Measurements from ENCODE around the gene MRGPRG. TPM values are rescaled to one million over a fixed set of nuclear protein-coding genes. Genes with fewer than 3 reads are reported as not detected.
A peak's percentile ranks its signal among the peaks of the same experiment; 100 is the strongest.

Gene MRGPRG
- total and polyA plus RNA-seq, 10 donors, result not detected

DNA sequence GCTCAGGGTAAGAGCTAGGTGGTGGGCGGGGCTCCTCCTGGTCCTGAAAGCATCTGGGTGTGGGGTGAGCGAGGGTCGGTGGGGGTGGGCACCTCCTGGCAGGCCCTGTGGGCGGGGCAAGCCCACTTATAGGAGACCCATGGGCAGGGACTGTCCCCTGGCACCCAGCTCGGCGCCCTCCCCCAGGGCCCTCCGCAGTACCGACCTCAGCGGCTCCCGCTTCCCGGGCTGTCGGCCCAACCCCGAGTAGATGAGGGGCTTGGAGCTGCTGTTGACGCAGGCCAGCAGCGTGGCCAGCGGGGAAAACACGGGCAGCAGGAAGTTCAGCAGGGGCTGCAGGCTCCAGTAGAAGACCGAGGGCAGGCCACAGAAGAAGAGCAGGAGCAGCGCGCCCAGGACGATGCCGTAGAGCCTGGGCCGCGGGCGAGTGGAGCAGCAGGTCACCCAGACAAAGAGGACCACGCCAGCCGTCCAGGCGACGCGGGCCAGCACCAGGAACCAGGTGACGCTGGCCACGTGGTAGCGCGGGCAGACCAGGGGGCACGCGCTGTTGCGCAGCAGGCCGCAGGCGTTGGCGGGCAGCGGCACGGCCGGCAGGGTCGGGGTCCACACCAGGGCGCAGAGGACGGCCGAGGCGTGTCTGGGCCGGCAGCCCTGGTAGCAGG lies 663 bp downstream of the MRGPRG start:
- TF ChIP-seq POLR2AphosphoS5 (IDR thresholded peaks at IDR 0.05) (no peak), POLR2A (IDR thresholded peaks at IDR 0.05) (no peak)

DNA sequence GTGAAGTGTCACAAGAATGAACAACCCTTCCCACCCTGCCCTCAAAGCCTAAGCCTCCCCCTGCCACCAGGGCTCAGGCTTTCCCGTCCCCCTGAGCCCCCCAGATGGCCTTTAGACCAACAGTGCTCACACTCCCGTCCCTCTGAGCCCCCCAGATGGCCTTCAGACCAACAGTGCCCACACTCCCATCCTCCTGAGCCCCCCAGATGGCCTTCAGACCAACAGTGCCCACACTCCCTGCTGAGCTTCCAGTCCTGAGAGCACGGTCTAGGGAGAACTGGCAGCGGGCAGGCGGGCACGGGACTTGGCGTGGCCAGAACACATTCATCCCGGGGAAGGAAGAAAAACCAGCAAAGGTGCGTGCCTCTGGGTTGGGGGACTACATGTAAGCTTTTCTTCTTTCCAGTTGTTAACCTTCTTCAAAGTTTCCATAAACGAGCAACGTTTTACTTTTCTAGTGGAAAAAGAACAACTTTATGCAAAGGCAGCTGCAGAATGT lies 2.5 kb downstream of the MRGPRG start:
- intact Hi-C loops (cut with DNase I; ENCODE audit: low total_unique reads), result loop anchor here (5.0 kb wide), 1 partner anchor 179 kb away; no protein-coding TSS in a partner anchor
- Histone ChIP-seq H3K4me3 (no peak overlapping the region), H3K27ac (no peak overlapping the region), H3K27me3 (replicated peaks in 1 of 7) (peaks cover 0 to 59% (median 0%) of the 10 kb centered on the region in 7 donors), H3K9me3 (peaks cover 0 to 11% (median 10%) of the 10 kb centered on the region in 8 donors), H3K36me3 (no peaks in the 10 kb centered on the region), H3K4me1 (peaks cover 0 to 14% (median 0%) of the 10 kb centered on the region in 6 donors)
- DNase-seq, result peak; percentile 62
- no peak for TF ChIP-seq POLR2A (IDR thresholded peaks at IDR 0.05)
- TF ChIP-seq, protein P1, sequence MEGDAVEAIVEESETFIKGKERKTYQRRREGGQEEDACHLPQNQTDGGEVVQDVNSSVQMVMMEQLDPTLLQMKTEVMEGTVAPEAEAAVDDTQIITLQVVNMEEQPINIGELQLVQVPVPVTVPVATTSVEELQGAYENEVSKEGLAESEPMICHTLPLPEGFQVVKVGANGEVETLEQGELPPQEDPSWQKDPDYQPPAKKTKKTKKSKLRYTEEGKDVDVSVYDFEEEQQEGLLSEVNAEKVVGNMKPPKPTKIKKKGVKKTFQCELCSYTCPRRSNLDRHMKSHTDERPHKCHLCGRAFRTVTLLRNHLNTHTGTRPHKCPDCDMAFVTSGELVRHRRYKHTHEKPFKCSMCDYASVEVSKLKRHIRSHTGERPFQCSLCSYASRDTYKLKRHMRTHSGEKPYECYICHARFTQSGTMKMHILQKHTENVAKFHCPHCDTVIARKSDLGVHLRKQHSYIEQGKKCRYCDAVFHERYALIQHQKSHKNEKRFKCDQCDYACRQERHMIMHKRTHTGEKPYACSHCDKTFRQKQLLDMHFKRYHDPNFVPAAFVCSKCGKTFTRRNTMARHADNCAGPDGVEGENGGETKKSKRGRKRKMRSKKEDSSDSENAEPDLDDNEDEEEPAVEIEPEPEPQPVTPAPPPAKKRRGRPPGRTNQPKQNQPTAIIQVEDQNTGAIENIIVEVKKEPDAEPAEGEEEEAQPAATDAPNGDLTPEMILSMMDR (IDR thresholded peaks at IDR 0.05 in 8 of 11, conservative IDR thresholded peaks at IDR 0.05 in 3 of 11), result no peak
- TF ChIP-seq POLR2AphosphoS5 (IDR thresholded peaks at IDR 0.05), result no peak
- WGBS, 5 donors, result 67 to 78% (median 75%) methylated on average over 11 of the region's 11 CpGs

More for the DNA sequence above, 663 bp downstream of the MRGPRG start:
- peak; percentile 71 for DNase-seq
- intact Hi-C loops (cut with DNase I; ENCODE audit: low total_unique reads), result loop anchor here (5.0 kb wide), 1 partner anchor 181 kb away; no protein-coding TSS in a partner anchor
- Histone ChIP-seq H3K36me3 (no peaks in the 10 kb centered on the region), H3K9me3 (no peaks in the 10 kb centered on the region), H3K27me3 (replicated peaks in 1 of 7) (peaks cover 0 to 78% (median 8%) of the 10 kb centered on the region in 7 donors), H3K4me3 (no peak overlapping the region), H3K4me1 (peaks cover 0 to 14% (median under 1%) of the 10 kb centered on the region in 6 donors), H3K27ac (no peak overlapping the region)
- WGBS, 5 donors, result 90 to 93% (median 92%) methylated on average over 40 to 49 of the region's 49 CpGs

DNA sequence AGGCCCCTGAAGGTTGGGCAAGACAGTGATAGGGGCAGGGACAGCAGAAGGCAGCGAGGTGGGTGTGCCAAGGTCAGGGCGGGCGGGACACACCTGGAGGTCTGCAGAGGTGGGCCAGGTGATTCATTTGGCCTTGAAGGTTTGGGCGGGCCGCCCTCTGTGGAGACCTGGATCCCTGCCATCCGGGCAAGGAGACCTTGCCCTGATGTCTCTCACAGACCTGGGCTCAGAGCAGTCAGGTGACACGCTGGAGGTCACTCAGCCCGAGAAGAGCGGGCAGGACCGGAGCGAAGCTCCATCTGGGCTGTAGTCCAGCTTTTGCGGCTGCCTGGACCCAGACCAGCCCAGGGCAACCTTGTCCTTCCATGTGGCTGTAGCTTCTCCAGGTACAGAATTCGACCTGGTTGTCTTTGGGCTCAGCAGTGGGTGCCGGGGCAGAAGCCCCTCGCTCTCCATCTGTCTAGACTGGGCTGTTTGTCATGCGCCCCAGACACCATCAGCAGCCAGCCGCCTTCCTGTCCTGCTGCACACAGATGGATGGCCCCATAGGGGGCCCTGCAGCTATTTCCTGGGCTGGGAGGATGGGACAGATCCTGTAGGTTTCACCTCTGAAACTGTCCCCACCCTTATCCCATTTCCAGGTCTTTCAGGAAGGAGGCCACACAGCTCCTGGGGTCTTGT lies 3.1 kb downstream of the MRGPRG start:
- Histone ChIP-seq H3K4me3 (no peak overlapping the region), H3K36me3 (no peaks in the 10 kb centered on the region), H3K27me3 (replicated peaks in 1 of 7) (peaks cover 0 to 53% (median 0%) of the 10 kb centered on the region in 7 donors), H3K4me1 (peaks cover 0 to 14% (median 0%) of the 10 kb centered on the region in 6 donors), H3K27ac (no peak overlapping the region), H3K9me3 (peaks cover 0 to 16% (median 15%) of the 10 kb centered on the region in 8 donors)
- TF ChIP-seq POLR2AphosphoS5 (IDR thresholded peaks at IDR 0.05) (no peak), POLR2A (IDR thresholded peaks at IDR 0.05) (no peak)
- TF ChIP-seq, protein P1 (IDR thresholded peaks at IDR 0.05 in 8 of 11, conservative IDR thresholded peaks at IDR 0.05 in 3 of 11), result no peak
- intact Hi-C loops (cut with DNase I; ENCODE audit: low total_unique reads), result loop anchor here (5.0 kb wide), 1 partner anchor 178 kb away; no protein-coding TSS in a partner anchor
- WGBS, 5 donors, result 59 to 89% (median 75%) methylated on average over 9 to 17 of the region's 17 CpGs
- peak; percentile 63 for DNase-seq

DNA sequence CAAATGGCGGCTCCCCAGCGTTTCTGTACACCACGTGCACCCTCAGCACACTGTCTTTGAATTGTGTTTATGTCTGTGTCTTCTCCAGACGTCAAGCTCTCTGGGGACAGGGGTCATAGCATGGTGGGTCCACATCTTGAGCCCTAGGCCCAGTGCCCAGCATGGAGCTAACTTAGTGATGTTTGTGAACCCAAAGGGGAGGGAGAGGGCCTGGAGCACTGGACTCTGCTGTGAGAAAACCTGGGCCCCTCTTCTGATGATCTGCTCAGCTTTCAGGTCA lies 4.3 kb downstream of the MRGPRG start:
- TF ChIP-seq POLR2AphosphoS5 (IDR thresholded peaks at IDR 0.05) (no peak), POLR2A (IDR thresholded peaks at IDR 0.05) (no peak)
- TF ChIP-seq, protein P1 (IDR thresholded peaks at IDR 0.05 in 8 of 11, conservative IDR thresholded peaks at IDR 0.05 in 3 of 11), result no peak
- H3K36me3 ChIP-seq, result no peaks in the 10 kb centered on the region
- intact Hi-C loops (cut with DNase I; ENCODE audit: low total_unique reads), result no loop called here
- H3K4me3 ChIP-seq, result no peak overlapping the region
- 82 to 97% (median 87%) methylated on average over 4 of the region's 4 CpGs for whole genome bisulfite sequencing, 5 donors
- H3K27me3 ChIP-seq (replicated peaks in 1 of 7), result peaks cover 0 to 47% (median 0%) of the 10 kb centered on the region in 7 donors
- H3K9me3 ChIP-seq, result peaks cover 0 to 23% (median 18%) of the 10 kb centered on the region in 8 donors
- H3K27ac ChIP-seq, result no peak overlapping the region
- H3K4me1 ChIP-seq, result peaks cover 0 to 14% (median 0%) of the 10 kb centered on the region in 6 donors
- no peak for DNase-seq

All from spleen (tissue), 11 donors.